PFSK-1 (cell line): ENCODE results near the gene EIF2S2.
A peak's percentile ranks its signal among the peaks of the same experiment; 100 is the strongest.

Source experiments
- FOXP2 ChIP-seq: optimal IDR thresholded peaks from 2 replicates; pipeline ENCODE3; 2011; ENCODE audit warnings: borderline replicate concordance, control low read depth, inconsistent platforms; ENCODE audit not compliant: insufficient read depth; ENCODE audit errors: extremely low read length, extremely low read depth
- POLR2AphosphoS5 ChIP-seq: IDR thresholded peaks from 2 replicates; pipeline ENCODE4 v1.6.1; 2012; ENCODE audit warnings: low read depth, mild to moderate bottlenecking, control low read depth, low read length, moderate library complexity
- SIN3A ChIP-seq: IDR thresholded peaks from 2 replicates; pipeline ENCODE4 v1.6.1; 2012; ENCODE audit warnings: mild to moderate bottlenecking, low read length, moderate library complexity, borderline replicate concordance; ENCODE audit not compliant: insufficient read depth
- TAF1 ChIP-seq: IDR thresholded peaks from 2 replicates; pipeline ENCODE4 v1.6.1; 2012; ENCODE audit warnings: low read length, control low read depth, borderline replicate concordance; ENCODE audit not compliant: insufficient read depth
- TF ChIP-seq, protein P1 (sequence below), 2 experiments: IDR thresholded peaks; 2 replicates each; pipeline versions ENCODE4 v1.6.1 to v1.8.0; 2011 to 2012; ENCODE audit warnings: low read depth in 2 of 2, low read length in 2 of 2, control low read depth in 1 of 2, inconsistent platforms in 1 of 2, mild to moderate bottlenecking in 1 of 2, moderate library complexity in 1 of 2; ENCODE audit not compliant: insufficient read depth in 1 of 2

The EIF2S2 gene

GRCh38 chr20:34099675-34100074 lies 12.4 kb downstream of the EIF2S2 start:
- TF ChIP-seq SIN3A (no peak), FOXP2 (no peak), TAF1 (no peak), POLR2AphosphoS5 (no peak)
- TF ChIP-seq, protein P1, sequence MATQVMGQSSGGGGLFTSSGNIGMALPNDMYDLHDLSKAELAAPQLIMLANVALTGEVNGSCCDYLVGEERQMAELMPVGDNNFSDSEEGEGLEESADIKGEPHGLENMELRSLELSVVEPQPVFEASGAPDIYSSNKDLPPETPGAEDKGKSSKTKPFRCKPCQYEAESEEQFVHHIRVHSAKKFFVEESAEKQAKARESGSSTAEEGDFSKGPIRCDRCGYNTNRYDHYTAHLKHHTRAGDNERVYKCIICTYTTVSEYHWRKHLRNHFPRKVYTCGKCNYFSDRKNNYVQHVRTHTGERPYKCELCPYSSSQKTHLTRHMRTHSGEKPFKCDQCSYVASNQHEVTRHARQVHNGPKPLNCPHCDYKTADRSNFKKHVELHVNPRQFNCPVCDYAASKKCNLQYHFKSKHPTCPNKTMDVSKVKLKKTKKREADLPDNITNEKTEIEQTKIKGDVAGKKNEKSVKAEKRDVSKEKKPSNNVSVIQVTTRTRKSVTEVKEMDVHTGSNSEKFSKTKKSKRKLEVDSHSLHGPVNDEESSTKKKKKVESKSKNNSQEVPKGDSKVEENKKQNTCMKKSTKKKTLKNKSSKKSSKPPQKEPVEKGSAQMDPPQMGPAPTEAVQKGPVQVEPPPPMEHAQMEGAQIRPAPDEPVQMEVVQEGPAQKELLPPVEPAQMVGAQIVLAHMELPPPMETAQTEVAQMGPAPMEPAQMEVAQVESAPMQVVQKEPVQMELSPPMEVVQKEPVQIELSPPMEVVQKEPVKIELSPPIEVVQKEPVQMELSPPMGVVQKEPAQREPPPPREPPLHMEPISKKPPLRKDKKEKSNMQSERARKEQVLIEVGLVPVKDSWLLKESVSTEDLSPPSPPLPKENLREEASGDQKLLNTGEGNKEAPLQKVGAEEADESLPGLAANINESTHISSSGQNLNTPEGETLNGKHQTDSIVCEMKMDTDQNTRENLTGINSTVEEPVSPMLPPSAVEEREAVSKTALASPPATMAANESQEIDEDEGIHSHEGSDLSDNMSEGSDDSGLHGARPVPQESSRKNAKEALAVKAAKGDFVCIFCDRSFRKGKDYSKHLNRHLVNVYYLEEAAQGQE (IDR thresholded peaks at IDR 0.05; ENCODE audit: insufficient read depth in 1 of 2, low read depth in 2 of 2, low read length in 2 of 2) = no peak

DNA sequence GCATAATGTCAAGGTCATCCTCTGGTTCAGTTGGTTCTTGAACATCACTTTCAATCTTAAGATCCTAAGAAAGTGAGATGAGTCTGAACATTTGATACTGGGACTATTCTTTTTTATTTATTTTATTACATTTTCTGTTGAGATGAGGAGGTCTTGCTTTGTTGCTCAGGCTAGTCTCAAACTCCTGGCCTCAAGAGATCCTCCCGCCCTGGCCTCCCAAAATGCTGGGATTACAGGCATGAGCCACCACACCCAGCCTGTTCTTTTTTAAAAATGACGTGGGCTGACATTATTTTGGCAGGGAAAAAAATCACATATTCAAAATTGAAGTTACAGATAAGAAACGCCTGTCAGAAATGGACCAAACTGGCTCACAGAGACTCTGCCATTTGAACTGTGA lies 13.5 kb downstream of the EIF2S2 start:
- no peak for TF ChIP-seq TAF1

DNA sequence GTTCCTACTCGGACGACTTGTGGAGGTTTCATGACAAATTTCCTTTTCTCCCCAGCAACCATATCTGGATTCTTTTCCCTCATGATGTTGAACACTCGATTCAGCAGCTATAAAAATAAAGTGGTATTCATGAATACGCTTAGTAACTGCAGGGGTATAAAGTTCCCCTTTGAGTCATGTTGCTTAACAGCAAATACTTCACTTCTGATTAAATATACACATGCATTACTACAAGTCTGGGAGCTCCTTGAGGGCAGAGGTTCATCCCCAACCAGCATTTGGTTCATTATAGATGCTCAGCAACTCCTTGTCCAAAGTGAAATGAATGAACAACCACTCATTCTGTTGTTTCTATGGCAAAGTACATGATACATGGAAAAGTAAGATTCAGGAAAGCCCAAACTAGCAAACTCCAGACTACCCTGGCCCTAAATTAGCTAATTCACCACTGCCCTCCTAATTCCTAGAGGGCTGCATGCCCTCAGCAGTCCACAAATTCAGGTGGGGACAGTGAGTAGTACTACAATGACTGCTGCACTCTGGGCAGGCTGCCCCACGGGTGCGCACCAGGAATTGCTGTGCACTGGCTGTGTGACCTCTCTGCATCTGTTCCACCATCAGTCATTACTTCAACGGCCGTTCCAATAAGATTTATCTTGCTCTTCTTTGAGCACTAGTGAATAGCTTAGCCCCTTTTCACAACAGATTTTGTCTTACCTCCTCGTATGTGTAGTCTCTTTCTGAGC lies 15.2 kb downstream of the EIF2S2 start:
- no peak for TF ChIP-seq SIN3A
- TF ChIP-seq POLR2AphosphoS5 = 0 out of 2 replicates have a peak, but pooled peaks have one; percentile 4

GRCh38 chr20:34095825-34096224 lies 16.2 kb downstream of the EIF2S2 start:
- TF ChIP-seq FOXP2 = no peak
- TF ChIP-seq POLR2AphosphoS5 = no peak
- no peak for TF ChIP-seq TAF1
- TF ChIP-seq, protein P1 (IDR thresholded peaks at IDR 0.05; ENCODE audit: insufficient read depth in 1 of 2, low read depth in 2 of 2, low read length in 2 of 2) = no peak

- TF ChIP-seq, protein P1 (IDR thresholded peaks at IDR 0.05; ENCODE audit: insufficient read depth in 1 of 2, low read depth in 2 of 2, low read length in 2 of 2) = no peak
- TF ChIP-seq SIN3A (no peak), POLR2AphosphoS5 (no peak), TAF1 (no peak), FOXP2 (no peak)
These were observed 18.1 kb downstream of the EIF2S2 start for GRCh38 chr20:34093895-34094294.

DNA sequence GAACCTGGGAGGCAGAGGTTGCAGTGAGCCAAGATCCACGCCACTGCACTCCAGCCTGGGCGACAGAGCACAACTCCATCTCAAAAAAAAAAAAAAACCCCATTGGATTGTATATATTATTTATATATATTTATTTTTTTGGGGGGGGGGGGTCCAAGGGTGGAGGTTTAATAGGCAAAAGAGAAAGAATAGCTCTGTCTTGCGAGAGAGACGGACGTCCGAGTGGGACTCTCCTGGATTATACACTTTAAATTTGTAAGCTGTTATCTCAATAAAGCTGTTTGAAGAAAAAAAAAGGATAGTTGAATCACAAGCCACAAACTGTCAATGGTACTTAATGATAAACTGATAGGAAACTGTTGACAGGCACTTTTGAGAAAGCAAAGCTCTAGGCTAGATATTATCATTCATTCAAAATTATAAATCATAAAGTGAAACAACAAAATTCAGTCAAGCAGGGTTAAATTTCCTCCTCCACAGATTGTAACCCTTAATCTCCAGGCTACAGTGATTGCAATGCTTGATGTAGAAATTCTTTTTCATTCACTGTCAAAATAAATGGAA lies 20.3 kb downstream of the EIF2S2 start:
- TF ChIP-seq FOXP2 (no peak), POLR2AphosphoS5 (no peak; the same call in 1 of the 2 replicates), SIN3A (no peak), TAF1 (no peak)
- TF ChIP-seq, protein P1 (IDR thresholded peaks at IDR 0.05; ENCODE audit: insufficient read depth in 1 of 2, low read depth in 2 of 2, low read length in 2 of 2) = no peak
